A549 (cell line): ENCODE measurements around the gene TTLL9.

ENCODE experiments used
- BHLHE40 ChIP-seq: IDR thresholded peaks from 2 replicates; pipeline ENCODE4 v1.6.1; 2012; ENCODE audit warnings: low read depth, low read length, inconsistent platforms
- CTCF ChIP-seq: fragments of >200 bp; sonication (Bioruptor Twin); formaldehyde crosslinking; IDR thresholded peaks from 3 replicates; pipeline ENCODE4 v1.5.1; 2016
- EP300 ChIP-seq, 2 experiments: fragments of >200 bp; sonication (Bioruptor Twin); formaldehyde crosslinking; IDR thresholded peaks; 2 replicates in 1 of 2; 3 replicates in 1 of 2; pipeline ENCODE4 v1.6.1; 2016 to 2017
- GATA3 ChIP-seq: IDR thresholded peaks from 2 replicates; pipeline ENCODE4 v1.6.1; 2012; ENCODE audit warnings: borderline replicate concordance
- JUN ChIP-seq, 2 experiments: fragments of >200 bp; sonication (Bioruptor Twin); formaldehyde crosslinking; IDR thresholded peaks; 2 replicates in 1 of 2; 3 replicates in 1 of 2; pipeline ENCODE4 v1.6.1; 2016 to 2017
- KDM1A ChIP-seq: fragments of 200-600 bp; sonication (generic); IDR thresholded peaks from 2 replicates; pipeline ENCODE4 v1.6.1; 2016; ENCODE audit warnings: low read depth, mild to moderate bottlenecking
- POLR2A ChIP-seq: IDR thresholded peaks from 2 replicates; pipeline ENCODE4 v1.6.1; 2012; ENCODE audit warnings: mild to moderate bottlenecking, low read length
- RCOR1 ChIP-seq: fragments of 150-350 bp; IDR thresholded peaks from 2 replicates; pipeline ENCODE4 v1.6.1; 2014; ENCODE audit warnings: antibody characterized with exemption, low read length, low read depth
- TF ChIP-seq, protein P1 (sequence below): IDR thresholded peaks from 2 replicates; pipeline ENCODE4 v1.6.1; 2012

- TF ChIP-seq KDM1A (no peak), EP300 (IDR thresholded peaks at IDR 0.05) (no peak), CTCF (no peak), BHLHE40 (no peak), JUN (IDR thresholded peaks at IDR 0.05) (no peak), POLR2A (no peak), GATA3 (no peak), RCOR1 (no peak)
- TF ChIP-seq, protein P1, sequence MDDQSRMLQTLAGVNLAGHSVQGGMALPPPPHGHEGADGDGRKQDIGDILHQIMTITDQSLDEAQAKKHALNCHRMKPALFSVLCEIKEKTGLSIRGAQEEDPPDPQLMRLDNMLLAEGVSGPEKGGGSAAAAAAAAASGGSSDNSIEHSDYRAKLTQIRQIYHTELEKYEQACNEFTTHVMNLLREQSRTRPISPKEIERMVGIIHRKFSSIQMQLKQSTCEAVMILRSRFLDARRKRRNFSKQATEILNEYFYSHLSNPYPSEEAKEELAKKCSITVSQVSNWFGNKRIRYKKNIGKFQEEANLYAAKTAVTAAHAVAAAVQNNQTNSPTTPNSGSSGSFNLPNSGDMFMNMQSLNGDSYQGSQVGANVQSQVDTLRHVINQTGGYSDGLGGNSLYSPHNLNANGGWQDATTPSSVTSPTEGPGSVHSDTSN, result no peak
These were observed 39.9 kb upstream of the TTLL9 start for GRCh38 chr20:31830406-31830981.
